ENCODE measurements around the gene SEPTIN10.

Gene SEPTIN10

GRCh38 chr2:109500910-109501309, 112.9 kb downstream of the SEPTIN10 start:
- DNase-seq = no peak

GRCh38 chr2:109499566-109499965, 114.2 kb downstream of the SEPTIN10 start:
- no peak for DNase-seq

GRCh38 chr2:109498906-109499305, 114.9 kb downstream of the SEPTIN10 start:
- no peak for DNase-seq

- DNase-seq = no peak
Observed at GRCh38 chr2:109497911-109498870, 115.6 kb downstream of the SEPTIN10 start.

GRCh38 chr2:109497463-109497862, 116.3 kb downstream of the SEPTIN10 start:
- DNase-seq = no peak

- DNase-seq = no peak
Observed at GRCh38 chr2:109494351-109494750, 119.4 kb downstream of the SEPTIN10 start.

GRCh38 chr2:109493176-109493935, 120.4 kb downstream of the SEPTIN10 start:
- DNase-seq = no peak
